HG03432 (cell line): ENCODE data around the gene AFTPH.
"Not testable (repeated sequence)": the region's sequence is repeated elsewhere in the genome, so short reads cannot be mapped to it uniquely, and the experiment has no call there.

ENCODE experiments used
- ATAC-seq: cut with Tn5 transposase; IDR thresholded peaks from one replicate; pipeline ENCODE4 v1.9.1; 2021; ENCODE audit warnings: mild to moderate bottlenecking, moderate library complexity; ENCODE audit not compliant: unreplicated experiment

AFTPH gene

GRCh38 chr2:64498438-64498837, 25.7 kb upstream of the AFTPH start:
- ATAC-seq = no peak

- no peak for ATAC-seq
Observed at GRCh38 chr2:64500549-64500948, 23.6 kb upstream of the AFTPH start.

GRCh38 chr2:64501946-64502345, 22.2 kb upstream of the AFTPH start:
- ATAC-seq = no peak

GRCh38 chr2:64502860-64503259, 21.3 kb upstream of the AFTPH start:
- no peak for ATAC-seq

- ATAC-seq = no peak
Observed at GRCh38 chr2:64504774-64505720, 19.1 kb upstream of the AFTPH start.

- ATAC-seq = no peak
Observed at GRCh38 chr2:64506686-64507085, 17.4 kb upstream of the AFTPH start.

- ATAC-seq = no peak
Observed at GRCh38 chr2:64514008-64514407, 10.1 kb upstream of the AFTPH start.

GRCh38 chr2:64515086-64515485, 9.0 kb upstream of the AFTPH start:
- ATAC-seq = no peak

GRCh38 chr2:64516651-64517510, 7.2 kb upstream of the AFTPH start:
- no peak for ATAC-seq

- ATAC-seq = no peak
Observed at GRCh38 chr2:64517511-64517884, 6.6 kb upstream of the AFTPH start.

- ATAC-seq = no peak
Observed at GRCh38 chr2:64522843-64523428, 1.2 kb upstream of the AFTPH start.

- peak; percentile 12 for ATAC-seq
Observed at GRCh38 chr2:64524604-64525316, 632 bp downstream of the AFTPH start.

GRCh38 chr2:64525317-64525613, 1.1 kb downstream of the AFTPH start:
- no peak for ATAC-seq

- ATAC-seq = no peak
Observed at GRCh38 chr2:64526034-64526433, 1.9 kb downstream of the AFTPH start.

- ATAC-seq = not testable (repeated sequence)
Observed at GRCh38 chr2:64530946-64531345, 6.8 kb downstream of the AFTPH start.

GRCh38 chr2:64532030-64532429, 7.9 kb downstream of the AFTPH start:
- no peak for ATAC-seq

- ATAC-seq = no peak
Observed at GRCh38 chr2:64533882-64534281, 9.8 kb downstream of the AFTPH start.

GRCh38 chr2:64534363-64534762, 10.2 kb downstream of the AFTPH start:
- ATAC-seq = no peak

GRCh38 chr2:64535024-64535423, 10.9 kb downstream of the AFTPH start:
- no peak for ATAC-seq

GRCh38 chr2:64537991-64538390, 13.9 kb downstream of the AFTPH start:
- no peak for ATAC-seq
